GM18507 (cell line): ENCODE results near the gene PHTF2.
"Not testable (repeated sequence)": the region's sequence is repeated elsewhere in the genome, so short reads cannot be mapped to it uniquely, and the experiment has no call there.

Source experiments
- DNase-seq: peaks from one replicate; pipeline ENCODE4 v3.0.0; 2011; ENCODE audit warnings: low read depth; ENCODE audit not compliant: insufficient read length; ENCODE audit errors: extremely low spot score
- FAIRE-seq: peaks from 2 replicates; lab custom pipeline; 2011; peaks lifted over from hg19 to GRCh38; lab: Jason Lieb, UNC

The PHTF2 gene

DNA sequence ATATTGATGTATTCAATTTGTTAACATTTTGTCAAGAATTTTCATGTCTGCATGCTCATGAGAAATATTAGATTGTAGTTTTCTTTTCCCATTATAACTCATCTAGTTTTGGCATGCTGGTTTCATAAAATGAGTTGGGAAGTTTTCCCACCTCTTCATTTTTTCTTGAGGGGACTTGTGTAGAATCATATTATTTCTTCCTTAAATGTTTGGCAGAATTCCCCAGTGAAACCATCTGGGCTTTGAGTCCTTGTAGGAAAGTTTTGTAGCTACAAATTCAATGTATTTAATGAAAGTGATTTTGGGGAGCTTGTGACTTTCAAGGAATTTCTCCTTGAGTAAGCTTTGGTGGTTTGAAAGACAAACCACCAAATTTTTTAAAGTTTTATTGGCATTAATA is 173.2 kb downstream of the PHTF2 start:
- DNase-seq, result no peak
- no peak for FAIRE-seq

DNA sequence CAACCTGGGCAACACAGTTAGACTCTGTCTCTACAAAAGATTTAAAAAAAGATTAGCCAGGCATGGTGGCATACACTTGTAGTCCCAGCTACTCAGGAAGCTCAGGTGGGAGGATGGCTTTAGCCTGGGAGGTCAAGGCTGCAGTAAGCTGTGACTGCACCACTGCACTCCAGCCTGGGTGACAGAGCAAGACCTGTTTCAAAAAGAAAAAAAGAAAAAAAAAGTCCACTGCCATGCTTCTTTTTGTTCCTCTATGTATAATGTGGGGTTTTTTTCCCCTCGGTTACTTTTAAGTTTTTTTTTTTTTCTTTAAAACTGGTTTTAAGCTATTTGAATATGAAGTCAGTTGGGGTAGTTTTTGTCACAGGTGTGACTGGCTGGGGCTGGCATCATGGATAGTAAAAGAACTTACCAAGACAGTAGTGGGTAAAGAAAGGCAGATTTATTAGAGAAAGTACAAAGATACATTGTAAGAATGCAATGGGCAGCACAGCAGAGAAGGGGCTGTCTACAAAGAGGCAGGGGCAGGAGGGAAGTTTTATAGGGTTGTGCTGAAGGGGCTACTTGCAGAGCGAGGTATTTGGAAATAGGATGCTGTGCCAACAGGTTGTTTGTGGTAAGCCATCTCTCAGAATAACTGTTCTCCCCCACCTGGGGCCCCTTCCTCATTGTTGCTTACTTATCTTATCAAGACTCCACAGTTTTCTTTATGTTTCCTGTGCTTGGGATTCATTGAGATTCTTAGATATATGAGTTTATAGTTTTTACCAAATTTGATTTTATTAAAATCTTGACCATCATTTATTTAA is 177.3 kb downstream of the PHTF2 start:
- FAIRE-seq (peak; percentile 18), DNase-seq (no peak)

DNA sequence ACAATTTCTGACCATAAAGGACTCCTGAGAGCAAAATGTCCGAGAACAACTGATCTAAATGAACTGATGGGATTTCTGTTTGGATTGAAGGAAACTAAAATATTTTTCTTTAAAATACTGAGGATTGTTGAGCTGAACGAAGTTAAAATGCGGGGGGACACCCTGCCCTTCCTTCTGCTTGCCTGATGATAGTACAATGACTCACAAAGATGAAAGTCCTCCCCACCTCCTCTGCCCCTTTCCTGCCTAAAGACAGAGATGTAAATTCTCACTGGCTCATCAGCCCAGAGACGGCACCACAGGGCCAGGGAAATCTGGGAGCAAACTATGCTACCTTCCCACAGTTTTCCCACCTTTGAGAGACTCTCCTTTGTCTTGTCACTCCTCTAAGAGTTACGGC is 180.6 kb downstream of the PHTF2 start:
- FAIRE-seq (no peak), DNase-seq (no peak)

GRCh38 chr7:77980087-77980713 is 181.6 kb downstream of the PHTF2 start:
- FAIRE-seq, result no peak

DNA sequence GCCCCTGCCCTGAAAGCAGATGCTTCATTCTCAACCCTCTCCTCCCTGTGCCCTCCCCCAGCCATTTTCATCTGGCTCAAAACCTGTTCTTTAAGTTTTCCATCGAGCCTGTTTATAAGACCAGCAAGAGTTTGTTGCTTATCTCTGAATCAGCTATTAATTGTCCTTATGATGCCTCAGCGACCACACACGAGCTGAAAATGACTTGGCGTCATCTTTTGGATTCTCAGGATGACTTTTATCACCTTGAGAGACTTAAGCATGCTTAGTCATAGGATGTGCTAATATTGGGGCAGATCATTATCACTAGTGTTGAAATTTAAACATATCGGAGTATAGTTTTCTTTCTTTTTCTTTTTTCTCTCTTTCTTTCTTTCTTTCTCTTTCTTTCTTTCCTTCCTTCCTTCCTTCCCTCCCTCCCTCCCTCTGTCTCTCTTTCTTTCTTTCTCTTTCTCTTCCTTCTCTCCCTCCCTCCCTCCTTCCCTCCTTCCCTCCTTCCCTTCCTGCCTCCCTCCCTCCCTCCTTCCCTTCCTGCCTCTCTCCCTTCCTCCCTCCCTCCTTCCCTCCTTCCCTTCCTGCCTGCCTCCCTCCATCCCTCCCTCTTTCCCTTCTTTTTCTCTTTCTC is 184.5 kb downstream of the PHTF2 start:
- no peak for FAIRE-seq
- DNase-seq, result no peak

More at GRCh38 chr7:77980087-77980713, 181.6 kb downstream of the PHTF2 start:
- no peak for DNase-seq

- FAIRE-seq (no peak), DNase-seq (no peak)
These were observed 185.4 kb downstream of the PHTF2 start for GRCh38 chr7:77983973-77984372.

DNA sequence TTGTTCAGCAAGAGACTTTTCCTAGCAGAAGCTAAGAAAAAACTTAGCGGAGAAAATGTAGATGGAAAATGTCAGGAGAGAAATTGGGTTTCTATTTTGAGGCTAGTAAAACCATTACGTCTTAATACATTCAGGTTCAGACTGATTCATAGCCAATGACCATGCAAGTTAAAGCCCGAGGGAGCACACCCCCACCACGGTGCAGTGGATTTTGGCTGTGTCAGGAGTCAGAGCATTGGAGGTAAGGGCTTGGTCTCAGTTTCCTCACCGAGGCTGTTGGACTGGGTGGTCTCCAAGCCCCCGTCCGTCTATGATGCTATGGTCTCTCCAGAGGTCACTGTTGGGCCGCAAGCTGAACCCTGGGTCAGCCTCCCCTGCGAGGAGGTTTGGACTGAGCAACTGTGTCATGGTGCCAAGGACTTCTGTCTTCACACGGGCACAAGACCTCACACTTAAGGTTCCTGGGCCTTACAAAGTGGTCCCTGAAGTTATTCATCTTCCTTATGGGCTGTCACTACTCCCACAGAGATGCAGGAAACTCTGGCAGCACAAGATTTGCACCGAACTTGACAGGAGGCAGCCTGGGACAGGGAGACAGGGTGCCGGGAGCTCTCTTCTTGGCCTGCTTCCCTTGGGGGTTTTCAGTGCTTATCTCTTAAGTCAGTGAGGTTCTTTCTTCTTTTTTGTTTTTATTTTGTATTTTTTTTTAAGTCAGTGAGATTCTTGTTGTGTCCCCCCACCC is 186.8 kb downstream of the PHTF2 start:
- DNase-seq (no peak), FAIRE-seq (no peak)

GRCh38 chr7:77985974-77986339 is 187.4 kb downstream of the PHTF2 start:
- FAIRE-seq (no peak), DNase-seq (no peak)

- FAIRE-seq (no peak), DNase-seq (no peak)
These were observed 191.5 kb downstream of the PHTF2 start for GRCh38 chr7:77989981-77990566.

GRCh38 chr7:77991656-77992055 is 193.1 kb downstream of the PHTF2 start:
- no peak for DNase-seq
- FAIRE-seq, result no peak

DNA sequence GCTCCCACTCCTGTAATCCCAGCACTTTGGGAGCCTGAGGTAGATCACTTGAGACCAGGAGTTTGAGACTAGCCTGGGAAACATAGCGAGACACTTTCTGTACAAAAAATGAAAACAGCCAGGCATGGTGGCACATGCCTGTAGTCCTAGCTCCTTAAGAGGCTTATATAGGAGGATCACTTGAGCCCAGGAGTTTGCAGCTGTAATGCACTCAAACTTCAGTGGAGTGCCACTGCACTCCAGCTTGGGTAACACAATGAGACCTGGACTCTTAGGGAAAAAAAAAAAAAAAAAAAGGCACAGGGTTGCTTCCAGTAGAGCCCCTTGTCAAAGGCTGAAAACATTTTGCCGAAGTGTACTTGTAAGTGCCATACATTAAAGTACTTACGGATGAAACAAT is 195.3 kb downstream of the PHTF2 start:
- FAIRE-seq (no peak), DNase-seq (no peak)

GRCh38 chr7:77995717-77996116 is 197.1 kb downstream of the PHTF2 start:
- DNase-seq, result no peak
- FAIRE-seq, result no peak

DNA sequence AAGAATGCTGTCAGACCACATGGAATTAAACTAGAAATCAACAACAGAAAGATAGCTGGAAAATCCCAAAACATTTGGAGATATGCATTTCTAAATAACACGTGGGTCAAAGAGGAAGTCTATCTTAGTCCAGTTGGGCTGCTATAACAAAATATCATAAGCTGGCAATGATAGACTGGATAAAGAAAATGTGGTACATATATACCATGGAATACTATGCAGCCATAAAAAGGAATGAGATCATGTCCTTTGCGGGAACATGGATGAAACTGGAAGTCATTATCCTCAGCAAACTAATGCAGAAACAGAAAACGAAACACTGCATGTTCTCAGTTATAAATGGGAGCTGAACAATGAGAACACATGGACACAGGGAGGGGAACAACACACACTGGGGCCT is 200.6 kb downstream of the PHTF2 start:
- not testable (repeated sequence) for DNase-seq, FAIRE-seq

GRCh38 chr7:78002021-78002420 is 203.4 kb downstream of the PHTF2 start:
- DNase-seq (no peak), FAIRE-seq (no peak)

- DNase-seq (no peak), FAIRE-seq (no peak)
These were observed 204.1 kb downstream of the PHTF2 start for GRCh38 chr7:78002715-78003114.

GRCh38 chr7:78006063-78006755 is 207.6 kb downstream of the PHTF2 start:
- DNase-seq (no peak), FAIRE-seq (no peak)
